Neural crest cell (in vitro differentiated cells): Measurements from ENCODE around the gene TMUB1. TPM values are rescaled to one million over a fixed set of nuclear protein-coding genes. Genes with fewer than 3 reads are reported as not detected.

Experiments used
- DNase-seq: peaks from one replicate; pipeline ENCODE4 v3.0.0; 2021; ENCODE audit warnings: low read depth, mixed read lengths, low spot score
- H3K27ac Mint-ChIP-seq: one replicate; pipeline ENCODE4 v1.8.0; 2021; ENCODE audit warnings: mild to moderate bottlenecking, mixed read lengths; ENCODE audit not compliant: unreplicated experiment
- H3K27me3 Mint-ChIP-seq: 2 replicates; pipeline ENCODE4 v1.8.0; 2021; ENCODE audit warnings: low read depth, mild to moderate bottlenecking, mixed read lengths
- H3K36me3 Mint-ChIP-seq: 2 replicates; pipeline ENCODE4 v1.8.0; 2021; ENCODE audit warnings: low read depth, mild to moderate bottlenecking, mixed read lengths
- H3K4me1 Mint-ChIP-seq: 2 replicates; pipeline ENCODE4 v1.8.0; 2021; ENCODE audit warnings: mixed read lengths
- H3K4me3 Mint-ChIP-seq: one replicate; pipeline ENCODE4 v1.8.0; 2021; ENCODE audit warnings: mild to moderate bottlenecking, mixed read lengths
- H3K9me3 Mint-ChIP-seq: 2 replicates; pipeline ENCODE4 v1.8.0; 2021; ENCODE audit warnings: mixed read lengths
- CTCF ChIP-seq: fragments of 200-600 bp; sonication (generic); conservative IDR thresholded peaks from 2 replicates; pipeline ENCODE4 v1.5.0; 2021; ENCODE audit warnings: antibody characterized with exemption, mild to moderate bottlenecking
- total RNA-seq: library from RNA; stranded (reverse); gene quantifications from 2 replicates; pipeline ENCODE4 v1.2.1, GENCODE V29; 2021

Gene TMUB1
- total RNA-seq, 1 donor from 2014 or later = 44.9 TPM

GRCh38 chr7:151051108-151051507 is 32.2 kb downstream of the TMUB1 start:
- Mint-ChIP-seq H3K36me3 (no peaks in the 10 kb centered on the region), H3K4me3 (no peak overlapping the region), H3K4me1 (peaks cover 2% of the 10 kb centered on the region), H3K27me3 (peaks cover 19% of the 10 kb centered on the region), H3K27ac (no peak overlapping the region), H3K9me3 (no peaks in the 10 kb centered on the region)
- TF ChIP-seq CTCF = no peak
- peak; percentile 55 for DNase-seq

- no peaks in the 10 kb centered on the region for H3K36me3 Mint-ChIP-seq
- H3K27ac Mint-ChIP-seq = no peak overlapping the region
- TF ChIP-seq CTCF = no peak
- peaks cover 19% of the 10 kb centered on the region for H3K27me3 Mint-ChIP-seq
- no peak for DNase-seq
- H3K4me1 Mint-ChIP-seq = no peaks in the 10 kb centered on the region
- no peak overlapping the region for H3K4me3 Mint-ChIP-seq
- H3K9me3 Mint-ChIP-seq = no peaks in the 10 kb centered on the region
Observed at GRCh38 chr7:151048911-151049463, 34.3 kb downstream of the TMUB1 start.

- TF ChIP-seq CTCF = no peak
- no peaks in the 10 kb centered on the region for H3K36me3 Mint-ChIP-seq
- no peak within 1 kb of the TSS for H3K27ac Mint-ChIP-seq
- peak within 1 kb of the TSS; percentile 54 for H3K4me3 Mint-ChIP-seq
- peaks cover 19% of the 10 kb centered on the region for H3K27me3 Mint-ChIP-seq
- no peaks in the 10 kb centered on the region for H3K9me3 Mint-ChIP-seq
- DNase-seq = no peak
- H3K4me1 Mint-ChIP-seq = no peaks in the 10 kb centered on the region
Observed at GRCh38 chr7:151047976-151048815, 35.1 kb downstream of the TMUB1 start, which contains the start of gene ASIC3. Gene ASIC3, plus strand, starts transcription at chr7:151048531. Its CDS starts 355 bp downstream, at chr7:151048886.

GRCh38 chr7:151046603-151047573 is 36.4 kb downstream of the TMUB1 start:
- peaks cover 15% of the 10 kb centered on the region for H3K27me3 Mint-ChIP-seq
- no peaks in the 10 kb centered on the region for H3K4me1 Mint-ChIP-seq
- TF ChIP-seq CTCF = no peak
- no peak overlapping the region for H3K4me3 Mint-ChIP-seq
- no peak for DNase-seq
- H3K9me3 Mint-ChIP-seq = no peaks in the 10 kb centered on the region
- H3K27ac Mint-ChIP-seq = no peak overlapping the region
- H3K36me3 Mint-ChIP-seq = no peaks in the 10 kb centered on the region

GRCh38 chr7:151045967-151046366 is 37.3 kb downstream of the TMUB1 start:
- DNase-seq = no peak
- no peak for TF ChIP-seq CTCF
- H3K27me3 Mint-ChIP-seq = peaks cover 15% of the 10 kb centered on the region
- no peak overlapping the region for H3K27ac Mint-ChIP-seq
- no peaks in the 10 kb centered on the region for H3K9me3 Mint-ChIP-seq
- no peaks in the 10 kb centered on the region for H3K4me1 Mint-ChIP-seq
- H3K4me3 Mint-ChIP-seq = no peak overlapping the region
- no peaks in the 10 kb centered on the region for H3K36me3 Mint-ChIP-seq
